ENCODE measurements around the gene ITCH. TPM values are rescaled to one million over a fixed set of nuclear protein-coding genes. Genes with fewer than 3 reads are reported as not detected.

Gene ITCH
- total and polyA plus RNA-seq, 9 of the 15 experiments (the other 6 are each of a cell fraction or from before 2014, with no cell fraction given): 7.5 to 53.0 (median 22.9) TPM

DNA sequence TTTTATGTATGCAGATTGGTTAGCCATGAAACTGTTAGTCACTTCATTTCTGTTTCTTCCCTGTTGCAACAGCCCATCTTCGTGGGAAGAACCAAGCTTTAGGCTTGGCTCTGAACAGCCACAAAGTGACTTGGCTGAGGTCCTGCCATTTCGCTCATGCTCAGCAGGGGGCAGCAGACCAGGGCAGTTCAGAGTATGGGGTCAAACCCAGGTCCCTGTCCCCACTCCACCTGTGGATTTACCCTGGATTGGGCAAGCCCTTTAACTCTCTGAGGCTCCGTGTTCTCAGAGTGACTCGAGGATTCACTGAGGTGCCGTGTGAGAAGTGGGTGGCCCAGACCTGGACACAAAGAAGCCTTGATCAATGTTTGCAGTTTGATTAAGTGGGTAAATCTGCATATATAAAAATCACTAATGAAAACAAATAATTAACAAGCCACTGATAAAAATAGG, 175.6 kb downstream of the ITCH start (continued):
- TF ChIP-seq, protein P1, sequence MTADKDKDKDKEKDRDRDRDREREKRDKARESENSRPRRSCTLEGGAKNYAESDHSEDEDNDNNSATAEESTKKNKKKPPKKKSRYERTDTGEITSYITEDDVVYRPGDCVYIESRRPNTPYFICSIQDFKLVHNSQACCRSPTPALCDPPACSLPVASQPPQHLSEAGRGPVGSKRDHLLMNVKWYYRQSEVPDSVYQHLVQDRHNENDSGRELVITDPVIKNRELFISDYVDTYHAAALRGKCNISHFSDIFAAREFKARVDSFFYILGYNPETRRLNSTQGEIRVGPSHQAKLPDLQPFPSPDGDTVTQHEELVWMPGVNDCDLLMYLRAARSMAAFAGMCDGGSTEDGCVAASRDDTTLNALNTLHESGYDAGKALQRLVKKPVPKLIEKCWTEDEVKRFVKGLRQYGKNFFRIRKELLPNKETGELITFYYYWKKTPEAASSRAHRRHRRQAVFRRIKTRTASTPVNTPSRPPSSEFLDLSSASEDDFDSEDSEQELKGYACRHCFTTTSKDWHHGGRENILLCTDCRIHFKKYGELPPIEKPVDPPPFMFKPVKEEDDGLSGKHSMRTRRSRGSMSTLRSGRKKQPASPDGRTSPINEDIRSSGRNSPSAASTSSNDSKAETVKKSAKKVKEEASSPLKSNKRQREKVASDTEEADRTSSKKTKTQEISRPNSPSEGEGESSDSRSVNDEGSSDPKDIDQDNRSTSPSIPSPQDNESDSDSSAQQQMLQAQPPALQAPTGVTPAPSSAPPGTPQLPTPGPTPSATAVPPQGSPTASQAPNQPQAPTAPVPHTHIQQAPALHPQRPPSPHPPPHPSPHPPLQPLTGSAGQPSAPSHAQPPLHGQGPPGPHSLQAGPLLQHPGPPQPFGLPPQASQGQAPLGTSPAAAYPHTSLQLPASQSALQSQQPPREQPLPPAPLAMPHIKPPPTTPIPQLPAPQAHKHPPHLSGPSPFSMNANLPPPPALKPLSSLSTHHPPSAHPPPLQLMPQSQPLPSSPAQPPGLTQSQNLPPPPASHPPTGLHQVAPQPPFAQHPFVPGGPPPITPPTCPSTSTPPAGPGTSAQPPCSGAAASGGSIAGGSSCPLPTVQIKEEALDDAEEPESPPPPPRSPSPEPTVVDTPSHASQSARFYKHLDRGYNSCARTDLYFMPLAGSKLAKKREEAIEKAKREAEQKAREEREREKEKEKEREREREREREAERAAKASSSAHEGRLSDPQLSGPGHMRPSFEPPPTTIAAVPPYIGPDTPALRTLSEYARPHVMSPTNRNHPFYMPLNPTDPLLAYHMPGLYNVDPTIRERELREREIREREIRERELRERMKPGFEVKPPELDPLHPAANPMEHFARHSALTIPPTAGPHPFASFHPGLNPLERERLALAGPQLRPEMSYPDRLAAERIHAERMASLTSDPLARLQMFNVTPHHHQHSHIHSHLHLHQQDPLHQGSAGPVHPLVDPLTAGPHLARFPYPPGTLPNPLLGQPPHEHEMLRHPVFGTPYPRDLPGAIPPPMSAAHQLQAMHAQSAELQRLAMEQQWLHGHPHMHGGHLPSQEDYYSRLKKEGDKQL (CRISPR knock-in tag; IDR thresholded peaks at IDR 0.05; ENCODE audit: borderline replicate concordance): no peak
- TF ChIP-seq BCL6 (CRISPR knock-in tag; IDR thresholded peaks at IDR 0.05) (no peak), NR1H2 (CRISPR knock-in tag; IDR thresholded peaks at IDR 0.05) (peak; percentile 98), ADNP (tag; IDR thresholded peaks at IDR 0.05) (no peak), NCOR1 (IDR thresholded peaks at IDR 0.05) (no peak; the same call in 1 of the 2 replicates), ZNF146 (CRISPR knock-in tag; IDR thresholded peaks at IDR 0.05; ENCODE audit: unreplicated experiment) (no peak), MNT (conservative IDR thresholded peaks at IDR 0.05) (no peak), CBFA2T2 (conservative IDR thresholded peaks at IDR 0.05) (no peak), SRSF7 (optimal IDR thresholded peaks at IDR 0.05; ENCODE audit: low read depth, low read length) (no peak), YY1 (IDR thresholded peaks at IDR 0.05; ENCODE audit: borderline replicate concordance in 1 of 3, control insufficient read depth in 1 of 3, extremely low read depth in 1 of 3, insufficient read depth in 3 of 3, insufficient read length in 1 of 3, insufficient replicate concordance in 2 of 3, low read depth in 1 of 3, low read length in 2 of 3) (no peak), DDX20 (tag; IDR thresholded peaks at IDR 0.05; ENCODE audit: low read depth) (no peak), NR3C1 (CRISPR knock-in tag; IDR thresholded peaks at IDR 0.05) (no peak), RBM22 (IDR thresholded peaks at IDR 0.05; ENCODE audit: low read depth, low read length, poor library complexity, severe bottlenecking) (no peak), CBX3 (IDR thresholded peaks at IDR 0.05; ENCODE audit: borderline replicate concordance in 1 of 2, low read length in 2 of 2) (no peak), ZKSCAN1 (IDR thresholded peaks at IDR 0.05; ENCODE audit: low read depth, low read length) (no peak), CTCFL (IDR thresholded peaks at IDR 0.05; ENCODE audit: borderline replicate concordance, insufficient read depth, low read depth, low read length, poor library complexity, severe bottlenecking) (peak; percentile 33), PTRF (tag; IDR thresholded peaks at IDR 0.05) (no peak), PPARD (CRISPR knock-in tag; IDR thresholded peaks at IDR 0.05) (no peak), HMGN3 (IDR thresholded peaks at IDR 0.05; ENCODE audit: borderline replicate concordance, extremely low read depth, insufficient read length, low read depth, low read length) (no peak), TRIM24 (IDR thresholded peaks at IDR 0.05) (no peak)
